Lower leg skin (tissue), 3 donors: ENCODE data around the gene NEXN.

Experiments
- POLR2A ChIP-seq, 2 donors: fragments of 450-650 bp; IDR thresholded peaks; one replicate each; pipeline ENCODE4 v1.6.1; 2016 to 2017; ENCODE audit warnings: antibody characterized with exemption in 2 of 2, mild to moderate bottlenecking in 1 of 2, moderate library complexity in 1 of 2
- TF ChIP-seq, protein P1 (sequence below), 3 donors: fragments of 450-650 bp; IDR thresholded peaks; one replicate each; pipeline ENCODE4 v1.5.1; 2016; ENCODE audit warnings: antibody characterized with exemption in 3 of 3, mild to moderate bottlenecking in 3 of 3, moderate library complexity in 2 of 3

DNA sequence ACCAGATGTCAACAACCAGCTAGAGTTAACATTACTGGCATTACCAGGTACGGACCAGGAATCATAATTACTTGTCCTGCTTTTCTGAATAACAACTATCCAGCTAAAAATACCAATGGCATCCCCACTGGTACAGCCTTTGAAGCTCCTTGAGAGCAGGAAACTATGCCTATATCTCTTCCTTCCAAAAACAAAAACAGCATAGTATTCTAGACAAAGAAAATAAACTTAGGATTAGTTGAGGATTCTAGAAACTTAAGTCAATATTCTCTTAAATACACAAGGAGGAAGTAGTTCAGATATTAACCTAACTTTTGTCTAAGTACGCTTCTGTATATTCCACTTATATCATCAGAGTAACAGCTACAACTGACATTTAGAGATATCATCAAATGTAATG is 87.5 kb downstream of the NEXN start:
- TF ChIP-seq, protein P1, sequence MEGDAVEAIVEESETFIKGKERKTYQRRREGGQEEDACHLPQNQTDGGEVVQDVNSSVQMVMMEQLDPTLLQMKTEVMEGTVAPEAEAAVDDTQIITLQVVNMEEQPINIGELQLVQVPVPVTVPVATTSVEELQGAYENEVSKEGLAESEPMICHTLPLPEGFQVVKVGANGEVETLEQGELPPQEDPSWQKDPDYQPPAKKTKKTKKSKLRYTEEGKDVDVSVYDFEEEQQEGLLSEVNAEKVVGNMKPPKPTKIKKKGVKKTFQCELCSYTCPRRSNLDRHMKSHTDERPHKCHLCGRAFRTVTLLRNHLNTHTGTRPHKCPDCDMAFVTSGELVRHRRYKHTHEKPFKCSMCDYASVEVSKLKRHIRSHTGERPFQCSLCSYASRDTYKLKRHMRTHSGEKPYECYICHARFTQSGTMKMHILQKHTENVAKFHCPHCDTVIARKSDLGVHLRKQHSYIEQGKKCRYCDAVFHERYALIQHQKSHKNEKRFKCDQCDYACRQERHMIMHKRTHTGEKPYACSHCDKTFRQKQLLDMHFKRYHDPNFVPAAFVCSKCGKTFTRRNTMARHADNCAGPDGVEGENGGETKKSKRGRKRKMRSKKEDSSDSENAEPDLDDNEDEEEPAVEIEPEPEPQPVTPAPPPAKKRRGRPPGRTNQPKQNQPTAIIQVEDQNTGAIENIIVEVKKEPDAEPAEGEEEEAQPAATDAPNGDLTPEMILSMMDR (IDR thresholded peaks at IDR 0.05): no peak
- TF ChIP-seq POLR2A (IDR thresholded peaks at IDR 0.05): no peak
